Activated CD8-positive, alpha-beta memory T cell treated with anti-CD3 and anti-CD28 coated beads, Interleukin-2, amount 10 ng/mL, durations not matched to agents 7 days and 5 days (primary cell): ENCODE data around the gene MEFV. TPM values are rescaled to one million over a fixed set of nuclear protein-coding genes. Genes with fewer than 3 reads are reported as not detected.
"Not testable (repeated sequence)": the region's sequence is repeated elsewhere in the genome, so short reads cannot be mapped to it uniquely, and the experiment has no call there.

Source experiments
- ATAC-seq: fragments of 150-1000 bp; cut with Tn5 transposase; one replicate; pipeline ENCODE4 v1.10.0; 2021; ENCODE audit warnings: moderate library complexity
- CTCF ChIA-PET: fragments of 350-600 bp; sonication (Branson Sonifier 250); formaldehyde crosslinking; loops from one replicate; lab custom pipeline; 2021; ENCODE audit warnings: antibody characterized with exemption; lab: Charles Lee
- DNase-seq: peaks from one replicate; pipeline ENCODE4 v3.0.0-alpha.2; 2020
- H3K27ac Mint-ChIP-seq: one replicate; pipeline ENCODE4 v1.8.0; 2021; ENCODE audit warnings: mild to moderate bottlenecking, mixed read lengths
- H3K27me3 Mint-ChIP-seq: one replicate; pipeline ENCODE4 v1.8.0; 2021; ENCODE audit warnings: mixed read lengths
- H3K36me3 Mint-ChIP-seq: one replicate; pipeline ENCODE4 v1.8.0; 2021; ENCODE audit warnings: mild to moderate bottlenecking, mixed read lengths
- H3K4me1 Mint-ChIP-seq: one replicate; pipeline ENCODE4 v1.8.0; 2021; ENCODE audit warnings: mixed read lengths
- H3K4me3 Mint-ChIP-seq: one replicate; pipeline ENCODE4 v1.8.0; 2021; ENCODE audit warnings: mild to moderate bottlenecking, moderate library complexity, mixed read lengths
- H3K9me3 Mint-ChIP-seq: one replicate; pipeline ENCODE4 v1.8.0; 2022; ENCODE audit warnings: low read depth, mixed read lengths
- total RNA-seq, 2 experiments: library from RNA; stranded (reverse); gene quantifications; one replicate each; pipeline ENCODE4 v1.2.3, GENCODE V29; 2021

Gene MEFV
- total RNA-seq, 2 experiments from 2014 or later = 0.07 to 0.09 TPM

GRCh38 chr16:3198334-3199072 lies 57.9 kb downstream of the MEFV start:
- Mint-ChIP-seq H3K4me1 (no peaks in the 10 kb centered on the region), H3K27me3 (peaks cover 25% of the 10 kb centered on the region), H3K36me3 (no peaks in the 10 kb centered on the region), H3K27ac (no peak overlapping the region), H3K4me3 (no peak overlapping the region), H3K9me3 (no peaks in the 10 kb centered on the region)
- no peak for ATAC-seq
- no peak for DNase-seq
- CTCF ChIA-PET = interaction anchor here (1.2 kb wide), 1 partner anchor 32 kb away, joined by 5 read pairs; no protein-coding TSS in a partner anchor

- H3K9me3 Mint-ChIP-seq, H3K27ac Mint-ChIP-seq, CTCF ChIA-PET, H3K4me1 Mint-ChIP-seq, H3K4me3 Mint-ChIP-seq, ATAC-seq, H3K36me3 Mint-ChIP-seq, DNase-seq: not testable (repeated sequence)
- peaks cover 31% of the 10 kb centered on the region for H3K27me3 Mint-ChIP-seq
These were observed 58.6 kb downstream of the MEFV start for GRCh38 chr16:3197694-3198333.

- H3K27ac Mint-ChIP-seq = no peak overlapping the region
- H3K9me3 Mint-ChIP-seq = no peaks in the 10 kb centered on the region
- CTCF ChIA-PET = no interaction called here
- peaks cover 2% of the 10 kb centered on the region for H3K36me3 Mint-ChIP-seq
- H3K4me3 Mint-ChIP-seq = no peak overlapping the region
- no peak for ATAC-seq
- DNase-seq = no peak
- peaks cover 5% of the 10 kb centered on the region for H3K4me1 Mint-ChIP-seq
- H3K27me3 Mint-ChIP-seq = peaks cover 46% of the 10 kb centered on the region
These were observed 60.5 kb downstream of the MEFV start for GRCh38 chr16:3195975-3196374.

- H3K36me3 Mint-ChIP-seq = peaks cover 4% of the 10 kb centered on the region
- H3K9me3 Mint-ChIP-seq = no peaks in the 10 kb centered on the region
- peaks cover 14% of the 10 kb centered on the region for H3K4me1 Mint-ChIP-seq
- CTCF ChIA-PET = no interaction called here
- no peak for DNase-seq
- H3K27ac Mint-ChIP-seq = no peak overlapping the region
- peaks cover 54% of the 10 kb centered on the region for H3K27me3 Mint-ChIP-seq
- ATAC-seq = no peak
- no peak overlapping the region for H3K4me3 Mint-ChIP-seq
These were observed 61.6 kb downstream of the MEFV start for GRCh38 chr16:3194792-3195191.

GRCh38 chr16:3193221-3194212 lies 62.9 kb downstream of the MEFV start:
- DNase-seq (no peak), ATAC-seq (no peak)
- H3K27me3 Mint-ChIP-seq = peaks cover 66% of the 10 kb centered on the region
- no peaks in the 10 kb centered on the region for H3K9me3 Mint-ChIP-seq
- H3K36me3 Mint-ChIP-seq = peaks cover 4% of the 10 kb centered on the region
- H3K4me3 Mint-ChIP-seq = no peak overlapping the region
- H3K27ac Mint-ChIP-seq = no peak overlapping the region
- peaks cover 26% of the 10 kb centered on the region for H3K4me1 Mint-ChIP-seq
- CTCF ChIA-PET = no interaction called here

GRCh38 chr16:3192476-3193019 lies 63.9 kb downstream of the MEFV start:
- Mint-ChIP-seq H3K36me3 (peaks cover 7% of the 10 kb centered on the region), H3K27ac (no peak overlapping the region), H3K27me3 (peaks cover 69% of the 10 kb centered on the region), H3K9me3 (no peaks in the 10 kb centered on the region), H3K4me3 (no peak overlapping the region), H3K4me1 (peaks cover 35% of the 10 kb centered on the region)
- ATAC-seq = no peak
- DNase-seq = no peak
- CTCF ChIA-PET = interaction anchor here (0.9 kb wide), 1 partner anchor 208 kb away, joined by 3 read pairs; the partner anchor contains the start of gene ZSCAN32

Other genes starting within 250 kb of the MEFV start
- gene CLDN9, start 243.7 kb downstream of the MEFV start, total RNA-seq = under 1 TPM; 0.09 to 0.15 TPM
- gene CLDN6, start 238.4 kb downstream of the MEFV start, total RNA-seq = not detected
- 1 to 10 TPM; 5.5 to 5.9 TPM for gene TNFRSF12A, start 236.3 kb downstream of the MEFV start, total RNA-seq
- gene HCFC1R1, start 232.7 kb downstream of the MEFV start, total RNA-seq = 10 to 100 TPM; 31.8 to 34.3 TPM
- 10 to 100 TPM; 45.6 to 51.5 TPM for gene THOC6, start 232.6 kb downstream of the MEFV start, total RNA-seq
- under 1 TPM in 1 of 2 experiments, not detected in 1; 0.50 TPM for gene BICDL2, start 219.7 kb downstream of the MEFV start, total RNA-seq
- gene MMP25, start 210.1 kb downstream of the MEFV start, total RNA-seq = 10 to 100 TPM; 34.0 to 88.3 TPM
- 1,000 to 10,000 TPM; 2,870 to 3,468 TPM for gene IL32, start 191.0 kb downstream of the MEFV start, total RNA-seq
- gene ZSCAN10, start 157.3 kb downstream of the MEFV start, total RNA-seq = under 1 TPM; 0.21 to 0.23 TPM
- not detected for gene ZNF205, start 144.0 kb downstream of the MEFV start, total RNA-seq
- 10 to 100 TPM; 10.6 to 12.3 TPM for gene ZNF213, start 121.6 kb downstream of the MEFV start, total RNA-seq
- gene OR1F1, start 68.4 kb downstream of the MEFV start, total RNA-seq = not detected
- gene ZNF200, start 21.5 kb downstream of the MEFV start, total RNA-seq = 10 to 100 TPM; 12.3 to 12.9 TPM
- gene ZNF263, start 26.9 kb upstream of the MEFV start, total RNA-seq = 10 to 100 TPM; 21.5 to 25.6 TPM
- gene TIGD7, start 48.8 kb upstream of the MEFV start, total RNA-seq = 1 to 10 TPM; 4.8 to 6.7 TPM
- 10 to 100 TPM; 37.5 to 38.4 TPM for gene ZNF75A, start 48.9 kb upstream of the MEFV start, total RNA-seq
- gene OR2C1, start 99.3 kb upstream of the MEFV start, total RNA-seq = not detected
- gene ZSCAN32, start 144.4 kb upstream of the MEFV start, total RNA-seq = 10 to 100 TPM; 15.6 to 18.2 TPM
- 10 to 100 TPM; 13.9 to 15.4 TPM for gene ZNF174, start 144.6 kb upstream of the MEFV start, total RNA-seq
- 1 to 10 TPM; 2.4 to 2.6 TPM for gene ZNF597, start 186.9 kb upstream of the MEFV start, total RNA-seq
- gene NAA60, start 187.0 kb upstream of the MEFV start, total RNA-seq = 10 to 100 TPM; 50.2 to 50.6 TPM
- gene C16orf90, start 238.9 kb upstream of the MEFV start, total RNA-seq = not detected
- gene CLUAP1, start 244.4 kb upstream of the MEFV start, total RNA-seq = 10 to 100 TPM; 11.4 to 18.0 TPM